ENCODE data around the gene LACTB. TPM values are rescaled to one million over a fixed set of nuclear protein-coding genes. Genes with fewer than 3 reads are reported as not detected.

The LACTB gene
- total and polyA plus RNA-seq, 10 of the 15 experiments (the other 5 are each of a cell fraction or from before 2014, with no cell fraction given), result 5.0 to 35.3 (median 16.6) TPM

- intact Hi-C loops (cut with micrococcal nuclease; ENCODE audit: unreplicated experiment) (no loop called here), in situ Hi-C loops (cut with MboI) (no loop called here)
- RAD21 ChIA-PET (ENCODE audit: unreplicated experiment), result no interaction called here
- DNase-seq (ENCODE audit: low read depth, low spot score), result no peak
- no peak for FAIRE-seq
- SMC1A ChIA-PET (ENCODE audit: uncharacterized antibody, unreplicated experiment), result interaction anchor here (1.5 kb wide), 1 partner anchor 11 kb away, joined by 4 read pairs; no protein-coding TSS in a partner anchor
- Histone ChIP-seq H2AFZ (ENCODE audit: control insufficient read depth, low read depth, low read length) (no peak overlapping the region), H3K27ac (ENCODE audit: control insufficient read depth, insufficient read depth) (no peak overlapping the region), H3K9ac (ENCODE audit: control insufficient read depth, insufficient read depth, low read length) (no peak overlapping the region), H3K9me3 (replicated peaks; ENCODE audit: control insufficient read depth, insufficient read depth, low read length) (no peaks in the 10 kb centered on the region; the same call in 2 of the 3 replicates), H3K36me3 (ENCODE audit: control insufficient read depth in 2 of 2, insufficient read depth in 2 of 2, low read length in 1 of 2) (no peaks in the 10 kb centered on the region), H3K79me2 (ENCODE audit: control insufficient read depth, insufficient read depth, low read length) (no peaks in the 10 kb centered on the region), H3K4me2 (ENCODE audit: control insufficient read depth, insufficient read depth) (no peak overlapping the region), H3K27me3 (replicated peaks in 1 of 2; ENCODE audit: control insufficient read depth in 2 of 2, insufficient read depth in 2 of 2, low read length in 1 of 2) (no peaks in the 10 kb centered on the region; a peak in 2 of 4 replicates), H3K4me3 (no peak overlapping the region), H4K20me1 (ENCODE audit: control insufficient read depth, insufficient read depth) (no peaks in the 10 kb centered on the region), H3K4me1 (ENCODE audit: control insufficient read depth, insufficient read depth, low read length) (no peaks in the 10 kb centered on the region)
- ATAC-seq, result no peak
- TF ChIP-seq TAF1 (IDR thresholded peaks at IDR 0.05; ENCODE audit: borderline replicate concordance, low read depth, low read length), result no peak
- TF ChIP-seq SIN3A (IDR thresholded peaks at IDR 0.05; ENCODE audit: low read depth, low read length), result no peak
- no peak for TF ChIP-seq ATF7 (IDR thresholded peaks at IDR 0.05; ENCODE audit: low read depth)
- TF ChIP-seq MAX (IDR thresholded peaks at IDR 0.05; ENCODE audit: low read depth, low read length), result no peak
- no peak for TF ChIP-seq EED (IDR thresholded peaks at IDR 0.05; ENCODE audit: low read depth)
- TF ChIP-seq BCL11A (IDR thresholded peaks at IDR 0.05; ENCODE audit: low read depth, low read length), result no peak
- no peak for TF ChIP-seq MYC (IDR thresholded peaks at IDR 0.05; ENCODE audit: insufficient read depth, insufficient read length, insufficient replicate concordance, low read length, severe bottlenecking)
- TF ChIP-seq POLR2AphosphoS2 (IDR thresholded peaks at IDR 0.05; ENCODE audit: low read depth, low read length), result no peak
- no peak for TF ChIP-seq BCLAF1 (IDR thresholded peaks at IDR 0.05)
- TF ChIP-seq IKZF1 (conservative IDR thresholded peaks at IDR 0.05), result no peak
- TF ChIP-seq RAD51 (IDR thresholded peaks at IDR 0.05), result no peak
- TF ChIP-seq SREBF2 (IDR thresholded peaks at IDR 0.05; ENCODE audit: low read length), result no peak
- no peak for TF ChIP-seq ATF2 (IDR thresholded peaks at IDR 0.05; ENCODE audit: low read length)
- no peak for TF ChIP-seq EP300 (IDR thresholded peaks at IDR 0.05; ENCODE audit: borderline replicate concordance in 1 of 2, control insufficient read depth in 1 of 2, low read depth in 2 of 2, low read length in 2 of 2)
- no peak for TF ChIP-seq MTA2 (IDR thresholded peaks at IDR 0.05; ENCODE audit: low read depth)
- TF ChIP-seq POU2F2 (IDR thresholded peaks at IDR 0.05; ENCODE audit: borderline replicate concordance, low read depth, low read length), result no peak
- TF ChIP-seq YY1 (IDR thresholded peaks at IDR 0.05; ENCODE audit: low read depth, low read length), result no peak
- no peak for TF ChIP-seq CREB1 (IDR thresholded peaks at IDR 0.05; ENCODE audit: low read depth)
- no TSS peak for BruUV-seq (replicated peaks)
- POLR2A ChIA-PET, result no interaction called here
- WGBS (ENCODE audit: insufficient coverage, insufficient replicate concordance, low lambda C conversion rate, missing lambda C conversion rate), result 53% methylated on average over 2 of the region's 2 CpGs
- CTCF ChIA-PET, result no interaction called here
Observed at GRCh38 chr15:63109498-63109897, 12.2 kb upstream of the LACTB start.
